Upper lobe of right lung (tissue), 1 donor: ENCODE measurements around the gene TCEA3. TPM values are rescaled to one million over a fixed set of nuclear protein-coding genes. Genes with fewer than 3 reads are reported as not detected.

ENCODE experiments used
- ATAC-seq: fragments of 200-7000 bp; cut with Tn5 transposase; one replicate; pipeline ENCODE4 v1.9.1; 2020; ENCODE audit warnings: mild to moderate bottlenecking, moderate library complexity
- DNase-seq: peaks from one replicate; pipeline ENCODE4 v3.0.0-alpha.2; 2020
- H3K27ac ChIP-seq: fragments of 200-600 bp; one replicate; pipeline ENCODE4 v1.8.0; 2022
- H3K27me3 ChIP-seq: fragments of 200-600 bp; one replicate; pipeline ENCODE4 v1.8.0; 2022; ENCODE audit warnings: mild to moderate bottlenecking
- H3K36me3 ChIP-seq: fragments of 200-600 bp; one replicate; pipeline ENCODE4 v1.8.0; 2022
- H3K4me1 ChIP-seq: fragments of 200-600 bp; one replicate; pipeline ENCODE4 v1.8.0; 2022
- H3K4me3 ChIP-seq: fragments of 200-600 bp; one replicate; pipeline ENCODE4 v1.8.0; 2022; ENCODE audit warnings: mild to moderate bottlenecking
- H3K9me3 ChIP-seq: fragments of 200-600 bp; one replicate; pipeline ENCODE4 v1.8.0; 2022
- intact Hi-C: fragments of 100-400 bp; cut with DNase I; formaldehyde crosslinking; loops from one replicate; pipeline ENCODE4 v1.11.0; 2022
- total RNA-seq: library from RNA; stranded (reverse); fragmentation: NEBNext Ultra II Directional; extraction: Animal tissue kit (Norgen Biotek cat#: 25700); gene quantifications from one replicate; pipeline ENCODE4 v1.2.1, GENCODE V29; 2021
- TF ChIP-seq, protein P1 (sequence below): fragments of 200-600 bp; IDR thresholded peaks from one replicate; pipeline ENCODE4 v1.8.0; 2022; ENCODE audit warnings: antibody characterized with exemption
- donor health status: DM: no; HTN: yes; CAD: no; lungs with severe emphysema.

The TCEA3 gene
- total RNA-seq, 1 donor from 2014 or later, result 39.4 TPM

DNA sequence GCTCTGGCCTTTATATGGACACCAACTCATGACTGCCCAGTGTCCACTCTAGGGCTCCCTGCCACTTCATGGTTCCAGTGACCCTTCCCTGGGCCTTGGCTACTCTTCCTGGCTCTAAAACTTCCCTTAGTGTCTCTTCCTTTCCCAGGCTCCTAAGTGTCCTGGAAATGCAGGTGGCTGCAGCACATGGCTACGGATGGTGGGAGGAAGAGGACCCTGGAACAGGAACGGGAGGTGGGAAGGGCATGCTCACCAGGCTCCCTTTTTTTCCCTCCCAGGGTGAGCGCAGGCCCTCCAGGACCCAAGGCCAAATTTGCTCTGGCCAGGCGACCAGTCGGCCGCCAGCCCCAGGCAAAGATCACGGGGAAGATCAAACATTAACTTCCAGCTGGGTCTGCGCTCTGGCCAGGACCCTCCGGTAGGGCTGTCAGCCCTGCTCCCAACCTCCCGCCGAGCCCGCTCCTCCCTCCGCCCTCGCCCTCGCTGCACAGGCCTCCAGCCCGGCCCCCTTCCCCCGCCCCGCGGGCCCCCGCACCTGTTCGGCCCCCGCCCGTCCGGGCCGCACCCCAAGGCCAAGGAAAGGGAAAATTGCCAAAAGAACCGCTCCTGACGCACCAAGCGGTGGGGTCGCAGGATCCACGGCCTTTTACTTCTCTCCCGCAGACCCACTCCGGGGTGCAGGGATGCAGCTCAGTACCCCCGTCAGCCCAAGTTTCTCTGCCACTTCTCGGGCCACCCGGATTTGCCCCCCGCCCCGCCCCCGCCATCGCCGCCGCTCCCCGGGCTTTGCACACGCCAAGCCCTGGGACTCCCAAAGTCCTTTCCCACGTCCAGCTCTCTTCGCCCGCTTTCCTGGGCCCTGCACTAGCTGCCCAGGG is 894 bp downstream of the TCEA3 start:
- intact Hi-C loops, result no loop called here
- TF ChIP-seq, protein P1, sequence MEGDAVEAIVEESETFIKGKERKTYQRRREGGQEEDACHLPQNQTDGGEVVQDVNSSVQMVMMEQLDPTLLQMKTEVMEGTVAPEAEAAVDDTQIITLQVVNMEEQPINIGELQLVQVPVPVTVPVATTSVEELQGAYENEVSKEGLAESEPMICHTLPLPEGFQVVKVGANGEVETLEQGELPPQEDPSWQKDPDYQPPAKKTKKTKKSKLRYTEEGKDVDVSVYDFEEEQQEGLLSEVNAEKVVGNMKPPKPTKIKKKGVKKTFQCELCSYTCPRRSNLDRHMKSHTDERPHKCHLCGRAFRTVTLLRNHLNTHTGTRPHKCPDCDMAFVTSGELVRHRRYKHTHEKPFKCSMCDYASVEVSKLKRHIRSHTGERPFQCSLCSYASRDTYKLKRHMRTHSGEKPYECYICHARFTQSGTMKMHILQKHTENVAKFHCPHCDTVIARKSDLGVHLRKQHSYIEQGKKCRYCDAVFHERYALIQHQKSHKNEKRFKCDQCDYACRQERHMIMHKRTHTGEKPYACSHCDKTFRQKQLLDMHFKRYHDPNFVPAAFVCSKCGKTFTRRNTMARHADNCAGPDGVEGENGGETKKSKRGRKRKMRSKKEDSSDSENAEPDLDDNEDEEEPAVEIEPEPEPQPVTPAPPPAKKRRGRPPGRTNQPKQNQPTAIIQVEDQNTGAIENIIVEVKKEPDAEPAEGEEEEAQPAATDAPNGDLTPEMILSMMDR, result no peak
- H3K36me3 ChIP-seq, result no peaks in the 10 kb centered on the region
- H3K4me3 ChIP-seq, result peak overlapping the region; percentile 68
- ATAC-seq, result peak; percentile 72
- H3K27me3 ChIP-seq, result no peaks in the 10 kb centered on the region
- no peaks in the 10 kb centered on the region for H3K9me3 ChIP-seq
- peak overlapping the region; percentile 42 for H3K27ac ChIP-seq
- DNase-seq, result peak; percentile 88
- peaks cover 23% of the 10 kb centered on the region for H3K4me1 ChIP-seq

DNA sequence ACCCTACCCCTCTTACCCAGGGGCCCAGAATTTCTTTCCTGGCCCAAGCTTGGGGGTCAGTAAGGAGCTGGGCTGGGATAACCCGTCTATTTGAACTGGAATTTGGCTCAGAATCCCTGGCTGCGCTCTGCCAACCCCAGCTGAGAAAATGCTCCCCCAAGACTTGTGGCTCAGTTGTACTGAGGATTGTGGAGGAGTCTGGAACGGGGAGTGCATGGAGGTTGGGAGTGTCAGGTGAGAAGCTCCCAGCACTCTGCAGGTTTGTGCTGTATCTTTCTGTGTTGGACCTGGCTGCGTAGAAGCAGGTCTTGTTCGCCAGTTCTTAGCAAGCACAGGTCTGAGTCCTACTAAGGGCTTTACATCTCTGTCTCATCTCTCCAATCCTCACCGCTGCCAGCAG is 1.6 kb downstream of the TCEA3 start:
- peak overlapping the region; percentile 70 for H3K27ac ChIP-seq
- peaks cover 23% of the 10 kb centered on the region for H3K4me1 ChIP-seq
- no peaks in the 10 kb centered on the region for H3K27me3 ChIP-seq
- TF ChIP-seq, protein P1, result no peak
- intact Hi-C loops, result no loop called here
- H3K4me3 ChIP-seq, result peak overlapping the region; percentile 68
- no peaks in the 10 kb centered on the region for H3K9me3 ChIP-seq
- ATAC-seq (no peak), DNase-seq (no peak)
- H3K36me3 ChIP-seq, result no peaks in the 10 kb centered on the region

DNA sequence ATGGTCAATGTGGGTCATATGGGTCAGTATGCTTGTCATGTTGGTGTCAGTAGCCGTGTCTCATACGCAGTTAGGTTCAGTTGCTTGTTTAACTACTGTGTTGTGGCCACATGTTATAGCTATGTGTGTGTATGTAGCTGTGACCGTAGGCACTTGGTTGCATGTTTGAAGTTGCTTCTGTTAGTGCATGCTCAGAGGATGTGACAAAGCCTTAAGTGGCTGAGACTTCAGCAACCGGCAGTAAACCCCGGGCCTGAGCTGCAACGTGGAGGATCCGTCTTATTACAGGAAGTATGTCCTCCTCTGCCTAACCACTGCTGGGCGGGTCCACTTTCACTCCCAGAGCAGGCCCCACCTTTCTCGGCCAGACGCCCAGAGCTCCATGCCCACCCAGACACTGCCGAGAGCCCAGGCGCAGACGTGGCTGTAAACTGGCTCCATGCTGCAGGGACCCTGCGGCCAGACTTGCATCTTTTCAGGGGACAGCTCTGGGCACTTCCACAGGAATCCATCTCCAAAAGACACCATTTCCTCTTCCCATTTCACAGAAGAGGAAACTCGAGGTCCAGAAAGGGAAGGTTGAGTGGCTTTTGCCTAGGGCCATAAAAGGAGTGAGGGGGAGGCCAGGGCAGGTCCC is 2.2 kb downstream of the TCEA3 start:
- no peaks in the 10 kb centered on the region for H3K36me3 ChIP-seq
- TF ChIP-seq, protein P1, result no peak
- peak overlapping the region; percentile 14 for H3K4me3 ChIP-seq
- DNase-seq, result peak; percentile 85
- no peaks in the 10 kb centered on the region for H3K9me3 ChIP-seq
- no peaks in the 10 kb centered on the region for H3K27me3 ChIP-seq
- peak; percentile 71 for ATAC-seq
- intact Hi-C loops, result no loop called here
- peaks cover 23% of the 10 kb centered on the region for H3K4me1 ChIP-seq
- peak overlapping the region; percentile 70 for H3K27ac ChIP-seq

DNA sequence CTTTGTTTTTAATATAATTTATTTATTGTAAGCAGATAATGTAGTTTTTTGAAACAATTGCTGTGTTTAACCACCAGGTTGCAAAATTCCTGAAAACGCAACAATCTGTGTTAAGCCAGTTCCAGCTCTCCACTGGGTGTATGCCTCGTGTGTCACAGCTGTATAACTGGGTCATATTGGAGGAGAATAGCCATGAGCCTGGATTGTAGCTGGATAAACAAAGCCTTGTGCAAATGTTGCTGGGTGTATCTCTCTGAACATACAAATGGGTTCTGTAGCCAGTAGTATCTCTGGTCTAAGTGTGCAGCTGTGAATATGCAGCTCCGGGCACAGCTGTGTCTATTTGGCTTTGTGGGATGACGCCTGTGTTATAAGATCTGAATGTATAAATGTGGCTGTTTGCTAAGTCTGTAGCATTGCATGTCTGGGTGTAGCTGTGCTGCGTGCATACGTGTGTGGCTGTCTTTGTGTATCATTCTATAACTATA is 2.8 kb downstream of the TCEA3 start:
- Histone ChIP-seq H3K4me1 (peaks cover 23% of the 10 kb centered on the region), H3K27me3 (no peaks in the 10 kb centered on the region), H3K9me3 (no peaks in the 10 kb centered on the region), H3K36me3 (no peaks in the 10 kb centered on the region), H3K27ac (peak overlapping the region; percentile 70), H3K4me3 (no peak overlapping the region)
- intact Hi-C loops, result no loop called here
- ATAC-seq (no peak), DNase-seq (no peak)
- TF ChIP-seq, protein P1, result peak; percentile 11

DNA sequence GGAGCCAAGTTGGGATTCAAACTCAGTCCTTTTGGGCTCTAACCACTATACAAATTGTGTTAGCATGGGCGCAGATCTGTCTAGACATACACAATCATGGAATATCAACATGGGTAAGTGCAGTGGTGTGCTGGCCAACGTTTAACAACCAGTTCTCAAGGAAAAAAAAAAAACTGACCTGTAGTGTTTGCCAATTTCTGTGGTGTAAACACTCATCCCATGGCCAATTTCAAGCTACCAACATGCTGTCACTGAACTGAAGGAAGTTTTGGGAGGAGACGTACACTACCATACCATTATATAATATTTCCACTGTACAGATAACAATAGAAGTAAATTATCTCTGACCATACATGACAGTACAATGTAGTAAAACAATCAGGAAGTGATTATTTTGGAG is 3.2 kb downstream of the TCEA3 start:
- Histone ChIP-seq H3K27me3 (no peaks in the 10 kb centered on the region), H3K27ac (no peak overlapping the region), H3K9me3 (no peaks in the 10 kb centered on the region), H3K4me3 (no peak overlapping the region), H3K4me1 (peaks cover 23% of the 10 kb centered on the region), H3K36me3 (no peaks in the 10 kb centered on the region)
- DNase-seq (no peak), ATAC-seq (no peak)
- intact Hi-C loops, result no loop called here
- TF ChIP-seq, protein P1, result no peak
